GM12872 (cell line): ENCODE results near the gene CABLES2.

Source experiments
- TF ChIP-seq, protein P1 (sequence below): IDR thresholded peaks from 3 replicates; pipeline ENCODE4 v1.5.1; 2011; ENCODE audit warnings: low read depth, mild to moderate bottlenecking, low read length, moderate library complexity; ENCODE audit not compliant: insufficient read depth

CABLES2 gene, protein sequence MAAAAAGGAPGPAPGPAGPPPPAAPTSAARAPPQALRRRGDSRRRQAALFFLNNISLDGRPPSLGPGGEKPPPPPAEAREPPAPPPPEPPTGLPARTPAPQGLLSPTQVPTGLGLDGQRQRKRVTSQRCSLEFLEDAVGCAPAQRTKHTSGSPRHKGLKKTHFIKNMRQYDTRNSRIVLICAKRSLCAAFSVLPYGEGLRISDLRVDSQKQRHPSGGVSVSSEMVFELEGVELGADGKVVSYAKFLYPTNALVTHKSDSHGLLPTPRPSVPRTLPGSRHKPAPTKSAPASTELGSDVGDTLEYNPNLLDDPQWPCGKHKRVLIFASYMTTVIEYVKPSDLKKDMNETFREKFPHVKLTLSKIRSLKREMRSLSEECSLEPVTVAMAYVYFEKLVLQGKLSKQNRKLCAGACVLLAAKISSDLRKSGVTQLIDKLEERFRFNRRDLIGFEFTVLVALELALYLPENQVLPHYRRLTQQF

DNA sequence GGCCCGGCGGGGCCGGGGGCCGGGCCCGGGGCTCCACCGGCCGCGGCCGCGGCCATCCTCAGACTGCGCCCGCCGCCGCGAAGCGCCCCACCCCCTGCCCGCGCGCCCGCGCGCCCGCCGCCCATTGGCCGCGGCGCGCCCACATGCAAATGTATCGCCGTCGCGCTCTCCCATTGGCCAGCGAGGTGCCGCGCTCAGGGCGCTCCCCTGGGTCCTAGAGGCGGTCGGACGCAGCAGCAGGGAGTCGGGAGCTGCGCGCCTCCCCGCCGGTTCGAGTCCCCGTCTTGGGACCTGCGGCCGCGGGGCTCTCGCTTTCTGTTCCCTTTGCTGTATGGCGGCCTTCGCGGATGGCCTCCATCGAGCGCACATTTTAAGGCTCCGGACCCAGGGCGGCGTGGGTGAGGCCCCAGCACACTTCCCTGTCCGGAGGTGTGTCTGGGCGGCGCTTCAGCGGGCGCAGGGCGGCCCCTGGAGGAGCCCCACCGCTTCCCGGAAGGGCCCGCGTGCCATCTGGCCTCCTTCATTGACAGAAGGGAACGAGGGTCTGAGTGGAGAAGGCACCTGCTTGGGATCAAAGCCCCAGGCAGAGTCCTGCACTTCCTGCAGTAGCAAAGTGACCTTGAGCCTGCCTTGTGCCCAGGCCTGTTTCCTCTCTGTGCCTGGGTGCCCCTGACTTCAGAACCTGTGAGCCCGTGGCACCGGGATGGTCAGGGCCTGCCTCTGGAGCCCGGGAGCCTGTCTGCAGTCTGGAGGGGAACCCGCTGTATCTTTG is at the start of gene CABLES2:
TSS of gene CABLES2 (minus strand) at position 65 of the 772 bp plus-strand sequence. CDS start at position 56, 9 bp downstream.
- TF ChIP-seq, protein P1, sequence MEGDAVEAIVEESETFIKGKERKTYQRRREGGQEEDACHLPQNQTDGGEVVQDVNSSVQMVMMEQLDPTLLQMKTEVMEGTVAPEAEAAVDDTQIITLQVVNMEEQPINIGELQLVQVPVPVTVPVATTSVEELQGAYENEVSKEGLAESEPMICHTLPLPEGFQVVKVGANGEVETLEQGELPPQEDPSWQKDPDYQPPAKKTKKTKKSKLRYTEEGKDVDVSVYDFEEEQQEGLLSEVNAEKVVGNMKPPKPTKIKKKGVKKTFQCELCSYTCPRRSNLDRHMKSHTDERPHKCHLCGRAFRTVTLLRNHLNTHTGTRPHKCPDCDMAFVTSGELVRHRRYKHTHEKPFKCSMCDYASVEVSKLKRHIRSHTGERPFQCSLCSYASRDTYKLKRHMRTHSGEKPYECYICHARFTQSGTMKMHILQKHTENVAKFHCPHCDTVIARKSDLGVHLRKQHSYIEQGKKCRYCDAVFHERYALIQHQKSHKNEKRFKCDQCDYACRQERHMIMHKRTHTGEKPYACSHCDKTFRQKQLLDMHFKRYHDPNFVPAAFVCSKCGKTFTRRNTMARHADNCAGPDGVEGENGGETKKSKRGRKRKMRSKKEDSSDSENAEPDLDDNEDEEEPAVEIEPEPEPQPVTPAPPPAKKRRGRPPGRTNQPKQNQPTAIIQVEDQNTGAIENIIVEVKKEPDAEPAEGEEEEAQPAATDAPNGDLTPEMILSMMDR: no peak

DNA sequence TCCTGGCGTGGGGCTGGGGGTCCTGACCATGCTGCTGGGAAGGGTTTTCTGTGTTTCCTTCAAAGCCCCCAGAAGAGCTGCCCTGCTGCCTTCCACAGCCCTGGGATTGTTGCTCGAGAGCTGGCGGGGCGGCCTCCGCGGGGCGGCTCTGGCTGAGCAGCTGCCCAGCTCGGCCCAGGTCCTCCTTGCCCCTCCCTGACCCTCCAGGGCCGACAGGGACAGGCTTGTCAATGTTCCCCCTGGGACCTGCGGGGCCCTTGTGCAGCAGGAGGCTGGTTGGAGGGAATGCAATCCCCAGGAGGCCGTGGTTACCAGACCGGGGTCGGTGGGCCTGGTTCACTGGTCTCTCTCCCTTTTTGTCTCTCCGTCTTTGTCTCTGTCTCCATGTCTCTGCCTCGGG is 48.8 kb upstream of the CABLES2 start:
- TF ChIP-seq, protein P1: no peak

DNA sequence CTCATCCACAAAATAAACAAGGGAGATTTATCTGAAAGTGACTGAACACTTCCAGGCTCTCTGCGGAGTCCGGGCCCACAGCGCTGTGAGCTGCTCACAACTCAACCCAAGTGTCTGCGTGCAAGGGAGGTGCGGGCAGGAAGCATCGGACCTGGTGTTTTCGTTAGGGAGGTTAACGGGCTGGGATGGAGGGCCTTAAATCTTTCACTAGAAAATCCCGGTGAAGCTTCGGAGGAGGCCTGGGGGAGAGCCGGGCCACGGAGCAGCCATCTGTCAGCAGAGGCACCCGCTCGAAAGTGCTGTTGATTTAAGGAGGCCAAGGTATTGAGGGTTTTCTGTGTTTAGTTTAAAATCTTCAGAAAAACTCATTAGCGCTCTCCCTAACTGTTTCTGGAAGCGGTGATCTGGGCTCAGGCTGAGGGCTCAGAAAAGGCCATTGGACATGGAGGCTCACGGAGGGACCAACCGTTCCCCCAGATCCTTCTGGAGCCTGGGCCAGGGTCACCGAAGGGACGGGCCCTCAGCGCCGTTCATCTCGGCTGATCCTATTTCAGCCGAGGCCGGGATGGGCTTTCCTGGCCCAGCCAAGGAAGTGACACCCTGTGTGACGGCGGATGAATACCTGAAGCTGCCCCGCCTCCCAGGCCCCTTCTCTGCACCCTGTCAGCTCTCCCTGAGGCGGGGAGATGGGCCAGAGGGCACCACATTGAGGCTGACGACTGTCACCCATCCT is 48.0 kb upstream of the CABLES2 start:
- TF ChIP-seq, protein P1: no peak

DNA sequence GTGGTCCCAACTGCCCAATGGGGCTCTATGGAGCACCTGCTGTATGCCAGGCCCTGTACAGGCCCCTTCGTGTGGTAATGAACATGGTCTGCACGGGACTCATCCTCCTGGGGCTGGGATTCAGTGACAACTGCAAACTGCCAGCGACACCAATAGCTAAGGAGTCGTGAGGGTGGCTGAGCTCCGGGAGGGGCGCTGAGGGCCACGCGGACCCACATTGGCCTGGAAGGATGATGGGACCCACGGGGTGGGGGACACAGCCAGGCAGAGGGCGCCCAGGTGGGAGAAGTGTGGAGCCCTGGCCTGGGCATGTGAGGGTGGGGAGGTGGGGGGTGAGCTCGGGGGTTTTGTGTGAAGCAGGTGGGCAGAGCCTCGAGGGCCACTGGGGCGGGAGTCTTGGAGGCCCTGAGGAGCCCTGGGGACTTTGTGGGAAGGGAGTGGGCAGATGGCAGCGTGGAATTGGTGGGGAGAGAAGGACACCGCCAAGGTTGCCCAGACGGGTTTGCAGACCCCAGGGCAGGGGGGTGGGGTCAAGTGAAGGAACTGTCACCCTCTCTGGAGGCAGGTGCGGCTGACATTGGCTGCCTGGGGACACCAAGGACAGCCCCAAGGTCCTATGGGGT is 46.2 kb upstream of the CABLES2 start:
- TF ChIP-seq, protein P1: no peak

DNA sequence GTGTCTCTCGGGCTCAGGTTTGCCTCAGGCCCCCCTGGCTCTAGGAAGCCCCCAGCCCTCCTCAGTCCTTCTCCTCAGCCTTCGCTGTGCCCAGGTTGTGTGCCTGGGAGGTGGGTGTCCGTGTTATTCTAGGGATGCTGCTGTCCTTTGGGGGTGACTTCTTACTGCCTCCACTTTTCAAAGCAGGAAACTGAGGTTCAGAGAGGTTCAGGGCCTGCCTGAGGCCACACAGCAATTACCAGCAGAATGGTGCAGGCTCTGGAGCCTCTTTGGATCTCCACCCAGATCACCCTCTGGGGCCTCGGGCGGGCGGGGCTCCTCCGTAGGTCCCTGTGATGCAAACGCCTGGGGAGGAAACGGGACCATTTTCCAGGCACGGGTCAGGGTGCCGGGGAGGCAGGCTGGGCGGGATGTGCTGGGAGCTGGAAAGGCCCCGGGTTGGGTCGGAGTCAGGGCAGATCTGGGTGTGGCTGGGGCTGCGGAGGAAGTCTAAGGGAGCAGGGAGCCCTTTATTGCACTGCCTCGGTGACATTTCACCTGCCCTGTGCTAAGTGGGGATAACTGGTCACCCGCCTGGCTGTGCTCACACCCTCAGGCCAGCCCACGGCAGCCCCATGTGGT is 45.5 kb upstream of the CABLES2 start:
- TF ChIP-seq, protein P1: no peak

DNA sequence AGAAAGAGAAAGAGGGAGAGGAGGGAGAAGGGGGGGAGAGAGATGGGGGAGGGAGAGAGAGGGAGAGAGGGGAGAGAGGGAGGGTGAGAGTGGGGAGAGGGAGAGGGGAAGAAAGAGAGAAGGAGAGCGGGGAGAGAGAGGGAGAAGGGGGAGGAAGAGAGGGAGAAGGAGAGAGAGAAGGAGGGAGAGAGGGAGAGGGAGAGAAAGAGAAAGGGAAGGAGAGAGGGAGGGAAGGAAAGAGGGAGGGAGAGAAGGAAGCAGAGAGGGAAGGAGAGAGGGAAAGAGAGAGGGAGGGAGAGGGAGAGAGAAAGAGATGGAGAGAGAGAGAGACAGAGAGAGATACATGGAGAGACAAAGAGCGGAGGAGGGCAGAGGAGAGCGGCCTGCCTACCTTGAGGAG is 44.9 kb upstream of the CABLES2 start:
- TF ChIP-seq, protein P1: no peak
